ENCODE results near the gene C1QTNF8. TPM values are rescaled to one million over a fixed set of nuclear protein-coding genes. Genes with fewer than 3 reads are reported as not detected.

Gene C1QTNF8
- total and polyA plus RNA-seq, 2 of the 13 experiments (the other 11 are each of a cell fraction or from before 2014, with no cell fraction given): 0.09 TPM; not detected in 1

DNA sequence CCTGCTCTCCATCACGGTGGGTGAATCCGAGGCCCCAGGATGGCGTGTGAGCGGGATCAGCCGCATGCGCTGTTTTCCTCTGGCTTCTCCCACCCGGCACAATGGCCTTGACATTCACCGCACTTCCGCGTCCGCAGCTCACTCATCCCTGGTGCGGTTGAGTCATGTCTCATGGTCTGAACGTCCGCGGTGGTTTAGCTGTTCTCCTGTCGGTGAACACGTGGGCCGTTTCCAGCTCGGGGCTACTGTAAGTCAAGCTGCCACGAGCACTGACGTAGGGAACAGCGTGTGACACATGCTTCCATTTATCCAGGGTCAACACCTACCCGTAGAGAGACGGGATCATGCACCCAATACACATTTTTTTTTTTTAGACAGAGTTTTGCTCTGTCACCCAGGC lies 41.6 kb upstream of the C1QTNF8 start (continued):
- TF ChIP-seq, protein P1, sequence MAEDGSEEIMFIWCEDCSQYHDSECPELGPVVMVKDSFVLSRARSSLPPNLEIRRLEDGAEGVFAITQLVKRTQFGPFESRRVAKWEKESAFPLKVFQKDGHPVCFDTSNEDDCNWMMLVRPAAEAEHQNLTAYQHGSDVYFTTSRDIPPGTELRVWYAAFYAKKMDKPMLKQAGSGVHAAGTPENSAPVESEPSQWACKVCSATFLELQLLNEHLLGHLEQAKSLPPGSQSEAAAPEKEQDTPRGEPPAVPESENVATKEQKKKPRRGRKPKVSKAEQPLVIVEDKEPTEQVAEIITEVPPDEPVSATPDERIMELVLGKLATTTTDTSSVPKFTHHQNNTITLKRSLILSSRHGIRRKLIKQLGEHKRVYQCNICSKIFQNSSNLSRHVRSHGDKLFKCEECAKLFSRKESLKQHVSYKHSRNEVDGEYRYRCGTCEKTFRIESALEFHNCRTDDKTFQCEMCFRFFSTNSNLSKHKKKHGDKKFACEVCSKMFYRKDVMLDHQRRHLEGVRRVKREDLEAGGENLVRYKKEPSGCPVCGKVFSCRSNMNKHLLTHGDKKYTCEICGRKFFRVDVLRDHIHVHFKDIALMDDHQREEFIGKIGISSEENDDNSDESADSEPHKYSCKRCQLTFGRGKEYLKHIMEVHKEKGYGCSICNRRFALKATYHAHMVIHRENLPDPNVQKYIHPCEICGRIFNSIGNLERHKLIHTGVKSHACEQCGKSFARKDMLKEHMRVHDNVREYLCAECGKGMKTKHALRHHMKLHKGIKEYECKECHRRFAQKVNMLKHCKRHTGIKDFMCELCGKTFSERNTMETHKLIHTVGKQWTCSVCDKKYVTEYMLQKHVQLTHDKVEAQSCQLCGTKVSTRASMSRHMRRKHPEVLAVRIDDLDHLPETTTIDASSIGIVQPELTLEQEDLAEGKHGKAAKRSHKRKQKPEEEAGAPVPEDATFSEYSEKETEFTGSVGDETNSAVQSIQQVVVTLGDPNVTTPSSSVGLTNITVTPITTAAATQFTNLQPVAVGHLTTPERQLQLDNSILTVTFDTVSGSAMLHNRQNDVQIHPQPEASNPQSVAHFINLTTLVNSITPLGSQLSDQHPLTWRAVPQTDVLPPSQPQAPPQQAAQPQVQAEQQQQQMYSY (CRISPR knock-in tag; IDR thresholded peaks at IDR 0.05): no peak
- no peak for TF ChIP-seq RAD21 (CRISPR knock-in tag; IDR thresholded peaks at IDR 0.05)
- TF ChIP-seq BCL6 (CRISPR knock-in tag; IDR thresholded peaks at IDR 0.05): peak; percentile 61
- TF ChIP-seq, protein P2, sequence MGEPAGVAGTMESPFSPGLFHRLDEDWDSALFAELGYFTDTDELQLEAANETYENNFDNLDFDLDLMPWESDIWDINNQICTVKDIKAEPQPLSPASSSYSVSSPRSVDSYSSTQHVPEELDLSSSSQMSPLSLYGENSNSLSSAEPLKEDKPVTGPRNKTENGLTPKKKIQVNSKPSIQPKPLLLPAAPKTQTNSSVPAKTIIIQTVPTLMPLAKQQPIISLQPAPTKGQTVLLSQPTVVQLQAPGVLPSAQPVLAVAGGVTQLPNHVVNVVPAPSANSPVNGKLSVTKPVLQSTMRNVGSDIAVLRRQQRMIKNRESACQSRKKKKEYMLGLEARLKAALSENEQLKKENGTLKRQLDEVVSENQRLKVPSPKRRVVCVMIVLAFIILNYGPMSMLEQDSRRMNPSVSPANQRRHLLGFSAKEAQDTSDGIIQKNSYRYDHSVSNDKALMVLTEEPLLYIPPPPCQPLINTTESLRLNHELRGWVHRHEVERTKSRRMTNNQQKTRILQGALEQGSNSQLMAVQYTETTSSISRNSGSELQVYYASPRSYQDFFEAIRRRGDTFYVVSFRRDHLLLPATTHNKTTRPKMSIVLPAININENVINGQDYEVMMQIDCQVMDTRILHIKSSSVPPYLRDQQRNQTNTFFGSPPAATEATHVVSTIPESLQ (CRISPR knock-in tag; conservative IDR thresholded peaks at IDR 0.05): no peak
- TF ChIP-seq SIN3A (IDR thresholded peaks at IDR 0.05; ENCODE audit: borderline replicate concordance, low read depth, low read length): peak; percentile 56; the same call in 1 of the 2 replicates
- no peak for TF ChIP-seq ZNF7 (CRISPR knock-in tag; IDR thresholded peaks at IDR 0.05)
- no peak for TF ChIP-seq SMARCE1 (IDR thresholded peaks at IDR 0.05; ENCODE audit: borderline replicate concordance)
- no peak for TF ChIP-seq ZNF557 (CRISPR knock-in tag; IDR thresholded peaks at IDR 0.05)
- TF ChIP-seq, protein P3, sequence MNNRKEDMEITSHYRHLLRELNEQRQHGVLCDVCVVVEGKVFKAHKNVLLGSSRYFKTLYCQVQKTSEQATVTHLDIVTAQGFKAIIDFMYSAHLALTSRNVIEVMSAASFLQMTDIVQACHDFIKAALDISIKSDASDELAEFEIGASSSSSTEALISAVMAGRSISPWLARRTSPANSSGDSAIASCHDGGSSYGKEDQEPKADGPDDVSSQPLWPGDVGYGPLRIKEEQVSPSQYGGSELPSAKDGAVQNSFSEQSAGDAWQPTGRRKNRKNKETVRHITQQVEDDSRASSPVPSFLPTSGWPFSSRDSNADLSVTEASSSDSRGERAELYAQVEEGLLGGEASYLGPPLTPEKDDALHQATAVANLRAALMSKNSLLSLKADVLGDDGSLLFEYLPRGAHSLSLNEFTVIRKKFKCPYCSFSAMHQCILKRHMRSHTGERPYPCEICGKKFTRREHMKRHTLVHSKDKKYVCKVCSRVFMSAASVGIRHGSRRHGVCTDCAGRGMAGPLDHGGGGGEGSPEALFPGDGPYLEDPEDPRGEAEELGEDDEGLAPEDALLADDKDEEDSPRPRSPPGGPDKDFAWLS (CRISPR knock-in tag; IDR thresholded peaks at IDR 0.05; ENCODE audit: borderline replicate concordance): no peak
- TF ChIP-seq, protein P4, sequence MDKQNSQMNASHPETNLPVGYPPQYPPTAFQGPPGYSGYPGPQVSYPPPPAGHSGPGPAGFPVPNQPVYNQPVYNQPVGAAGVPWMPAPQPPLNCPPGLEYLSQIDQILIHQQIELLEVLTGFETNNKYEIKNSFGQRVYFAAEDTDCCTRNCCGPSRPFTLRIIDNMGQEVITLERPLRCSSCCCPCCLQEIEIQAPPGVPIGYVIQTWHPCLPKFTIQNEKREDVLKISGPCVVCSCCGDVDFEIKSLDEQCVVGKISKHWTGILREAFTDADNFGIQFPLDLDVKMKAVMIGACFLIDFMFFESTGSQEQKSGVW (CRISPR knock-in tag; IDR thresholded peaks at IDR 0.05; ENCODE audit: borderline replicate concordance): no peak
- TF ChIP-seq PHF5A (CRISPR knock-in tag; IDR thresholded peaks at IDR 0.05; ENCODE audit: low read depth, unreplicated experiment): no peak
- TF ChIP-seq ZZZ3 (CRISPR knock-in tag; IDR thresholded peaks at IDR 0.05; ENCODE audit: borderline replicate concordance): no peak
- TF ChIP-seq MED1 (CRISPR knock-in tag; IDR thresholded peaks at IDR 0.05): peak; percentile 61
- no peak for TF ChIP-seq ZNF777 (CRISPR knock-in tag; IDR thresholded peaks at IDR 0.05)
- no peak for TF ChIP-seq ZNF629 (CRISPR knock-in tag; conservative IDR thresholded peaks at IDR 0.05)
- TF ChIP-seq ZFX (CRISPR knock-in tag; IDR thresholded peaks at IDR 0.05; ENCODE audit: low read depth): no peak
- no peak for TF ChIP-seq RORA (CRISPR knock-in tag; IDR thresholded peaks at IDR 0.05)
- no peak for TF ChIP-seq ZFY (CRISPR knock-in tag; IDR thresholded peaks at IDR 0.05)
- TF ChIP-seq NCOA2 (CRISPR knock-in tag; IDR thresholded peaks at IDR 0.05): no peak; the same call in 1 of the 2 replicates
- TF ChIP-seq LCORL (IDR thresholded peaks at IDR 0.05): no peak
- no peak for TF ChIP-seq LCORL (CRISPR knock-in tag; IDR thresholded peaks at IDR 0.05)
- no peak for TF ChIP-seq JUNB (CRISPR knock-in tag; IDR thresholded peaks at IDR 0.05; ENCODE audit: borderline replicate concordance)
- no peak for TF ChIP-seq NFATC3 (CRISPR knock-in tag; IDR thresholded peaks at IDR 0.05)
- no peak for TF ChIP-seq CAMTA2 (CRISPR knock-in tag; IDR thresholded peaks at IDR 0.05; ENCODE audit: borderline replicate concordance)
- TF ChIP-seq ZBTB1 (CRISPR knock-in tag; IDR thresholded peaks at IDR 0.05; ENCODE audit: borderline replicate concordance): no peak
